DND-41 (cell line): ENCODE data around the gene MACC1.

Source experiments
- CTCF ChIP-seq: IDR thresholded peaks from 2 replicates; pipeline ENCODE4 v1.5.1; 2012; ENCODE audit warnings: borderline replicate concordance, low read length, moderate library complexity, mild to moderate bottlenecking; ENCODE audit not compliant: poor library complexity, severe bottlenecking; ENCODE audit errors: extremely low read depth
- EZH2 ChIP-seq: IDR thresholded peaks from 3 replicates; pipeline ENCODE4 v1.6.1; 2012; ENCODE audit warnings: borderline replicate concordance, low read depth, mild to moderate bottlenecking, moderate library complexity, low read length, inconsistent platforms; ENCODE audit not compliant: severe bottlenecking

- TF ChIP-seq CTCF (no peak), EZH2 (no peak)
Observed at GRCh38 chr7:20233362-20233761, 16.2 kb upstream of the MACC1 start.
